A673 (cell line): ENCODE measurements around the gene PCDHA7. TPM values are rescaled to one million over a fixed set of nuclear protein-coding genes. Genes with fewer than 3 reads are reported as not detected.
"Not testable (repeated sequence)": the region's sequence is repeated elsewhere in the genome, so short reads cannot be mapped to it uniquely, and the experiment has no call there.

ENCODE experiments used
- BruUV-seq: library from RNA; stranded (reverse); fragments of 400-500 nt; replicated peaks from 2 replicates; lab custom pipeline; 2021; lab: Mats Ljungman, UMichigan
- CTCF ChIA-PET: fragments of 300-600 bp; sonication (Branson Sonifier 250); formaldehyde crosslinking; loops from one replicate; lab custom pipeline; 2022; ENCODE audit warnings: antibody characterized with exemption; lab: Charles Lee
- POLR2A ChIA-PET: fragments of 300-600 bp; sonication (Branson Sonifier 250); formaldehyde crosslinking; loops from one replicate; lab custom pipeline; 2022; ENCODE audit warnings: antibody characterized with exemption; ENCODE audit not compliant: low non-redundant PET; lab: Charles Lee
- DNase-seq: peaks from one replicate; pipeline ENCODE4 v3.0.0-alpha.2; 2015; ENCODE audit warnings: low spot score
- H3K27ac ChIP-seq: fragments of 200-600 bp; sonication (generic); 2 replicates; pipeline ENCODE4 v1.5.1; 2016; ENCODE audit warnings: mixed run types, low read depth, mild to moderate bottlenecking, mixed read lengths, antibody characterized with exemption, low read length; ENCODE audit not compliant: poor library complexity, severe bottlenecking
- H3K27me3 ChIP-seq: fragments of 200-600 bp; sonication (generic); replicated peaks from 2 replicates; pipeline ENCODE4 v1.6.1; 2017; ENCODE audit warnings: mixed run types, low read depth, mild to moderate bottlenecking, mixed read lengths, antibody characterized with exemption, low read length; ENCODE audit not compliant: insufficient read depth, poor library complexity
- H3K36me3 ChIP-seq: fragments of 200-600 bp; sonication (generic); 2 replicates; pipeline ENCODE4 v1.6.1; 2016; ENCODE audit warnings: mixed run types, mild to moderate bottlenecking, mixed read lengths, antibody characterized with exemption, low read length; ENCODE audit not compliant: insufficient read depth, poor library complexity, severe bottlenecking
- H3K4me1 ChIP-seq: fragments of 200-600 bp; sonication (generic); 2 replicates; pipeline ENCODE4 v1.6.1; 2017; ENCODE audit warnings: mixed run types, mild to moderate bottlenecking, mixed read lengths, antibody characterized with exemption, low read length; ENCODE audit not compliant: insufficient read depth, poor library complexity, severe bottlenecking
- H3K4me3 ChIP-seq: fragments of 200-600 bp; sonication (generic); 2 replicates; pipeline ENCODE4 v1.5.1; 2016; ENCODE audit warnings: low read depth, mixed run types, mild to moderate bottlenecking, mixed read lengths, low read length; ENCODE audit not compliant: poor library complexity, severe bottlenecking
- H3K9me3 ChIP-seq: fragments of 200-600 bp; sonication (generic); 2 replicates; pipeline ENCODE4 v1.6.1; 2016; ENCODE audit warnings: mixed run types, low read depth, mild to moderate bottlenecking, mixed read lengths, antibody characterized with exemption, low read length; ENCODE audit not compliant: poor library complexity, severe bottlenecking
- CTCF ChIP-seq: fragments of 300-800, 200-600 bp; sonication (generic); conservative IDR thresholded peaks from 2 replicates; pipeline ENCODE4 v1.5.1; 2017; ENCODE audit warnings: low read depth, mild to moderate bottlenecking, antibody characterized with exemption, low read length, moderate library complexity, mixed read lengths
- EZH2 ChIP-seq: fragments of 200-600 bp; sonication (generic); IDR thresholded peaks from 2 replicates; pipeline ENCODE4 v1.6.1; 2017; ENCODE audit warnings: borderline replicate concordance, low read depth, mild to moderate bottlenecking, mixed read lengths, antibody characterized with exemption, low read length; ENCODE audit not compliant: poor library complexity, severe bottlenecking
- intact Hi-C: fragments of 100-400 bp; cut with micrococcal nuclease; formaldehyde crosslinking; loops from one replicate; pipeline ENCODE4 v1.10.0; 2022; ENCODE audit not compliant: unreplicated experiment
- total RNA-seq: library from RNA; stranded (reverse); gene quantifications from 2 replicates; pipeline ENCODE4 v1.2.3, GENCODE V29; 2021

The PCDHA7 gene
- total RNA-seq, 1 experiment from 2014 or later, result 2.6 TPM

GRCh38 chr5:140842798-140843733, 9.0 kb downstream of the PCDHA7 start:
- H3K36me3 ChIP-seq, result no peaks in the 10 kb centered on the region
- no TSS peak for BruUV-seq
- H3K4me1 ChIP-seq, result no peaks in the 10 kb centered on the region
- DNase-seq, result no peak
- no peaks in the 10 kb centered on the region for H3K27me3 ChIP-seq
- H3K27ac ChIP-seq, result no peak overlapping the region
- H3K9me3 ChIP-seq, result no peaks in the 10 kb centered on the region
- TF ChIP-seq EZH2 (no peak), CTCF (no peak)
- ChIA-PET POLR2A (no interaction called here), CTCF (no interaction called here)
- H3K4me3 ChIP-seq, result no peak overlapping the region
- intact Hi-C loops, result no loop called here

GRCh38 chr5:140848139-140849102, 14.4 kb downstream of the PCDHA7 start, which contains the start of gene PCDHA9:
TSS of gene PCDHA9 (plus strand) at chr5:140848382. CDS start at chr5:140848496, 114 bp downstream.
- H3K9me3 ChIP-seq, H3K4me3 ChIP-seq, H3K36me3 ChIP-seq, H3K4me1 ChIP-seq, intact Hi-C loops, CTCF ChIA-PET, POLR2A ChIA-PET, H3K27me3 ChIP-seq, H3K27ac ChIP-seq, BruUV-seq: not testable (repeated sequence)
- DNase-seq, result peak; percentile 21
- 0 out of 2 replicates have a peak, but pooled peaks have one; percentile 11 for TF ChIP-seq CTCF

GRCh38 chr5:140849831-140850634, 16.0 kb downstream of the PCDHA7 start:
- BruUV-seq, H3K27me3 ChIP-seq, H3K36me3 ChIP-seq, DNase-seq, H3K9me3 ChIP-seq, H3K27ac ChIP-seq, CTCF ChIA-PET, H3K4me1 ChIP-seq, POLR2A ChIA-PET, H3K4me3 ChIP-seq, intact Hi-C loops: not testable (repeated sequence)
